ENCODE results near the gene TPRG1L. TPM values are rescaled to one million over a fixed set of nuclear protein-coding genes. Genes with fewer than 3 reads are reported as not detected.

TPRG1L gene
- total RNA-seq, 1 experiment from 2014 or later: 32.0 TPM

DNA sequence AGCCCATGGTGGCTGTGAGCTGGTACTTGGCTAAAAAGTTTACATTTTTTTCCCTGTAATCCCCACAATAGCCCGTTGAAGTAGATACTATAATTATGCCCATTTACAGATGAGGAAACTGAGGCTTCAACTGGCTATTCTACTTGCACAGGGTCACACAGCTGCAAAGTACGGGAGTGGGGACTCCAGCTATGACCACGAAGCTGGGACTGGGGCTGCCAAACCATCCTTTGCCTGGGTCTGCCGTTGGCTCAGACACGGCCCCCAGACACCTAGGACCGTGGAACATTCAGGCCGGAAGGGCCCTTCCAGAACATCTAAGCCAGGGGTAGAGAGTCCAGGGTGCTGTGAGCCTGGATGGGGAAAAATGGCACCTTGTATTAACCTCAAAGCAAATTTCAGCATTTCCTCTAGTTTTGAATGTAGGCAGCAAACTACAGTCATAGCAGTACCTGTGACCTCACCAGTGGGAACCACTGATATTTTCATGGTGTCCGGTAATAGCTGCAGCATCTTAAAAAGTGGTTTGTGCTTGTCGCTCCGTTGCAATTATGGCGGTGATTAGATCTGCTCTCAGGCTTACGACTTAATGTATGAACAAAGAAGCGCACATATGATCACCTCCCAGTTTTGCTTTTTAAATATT lies 31.8 kb downstream of the TPRG1L start:
- H3K27ac ChIP-seq (ENCODE audit: low read length): no peak overlapping the region
- H3K4me2 ChIP-seq (ENCODE audit: low read length): no peak overlapping the region
- POLR2A ChIA-PET (ENCODE audit: unreplicated experiment): no interaction called here
- H3K27me3 ChIP-seq (ENCODE audit: low read length): peaks cover 70% of the 10 kb centered on the region
- H3K36me3 ChIP-seq (ENCODE audit: low read depth, low read length): no peaks in the 10 kb centered on the region
- H3K79me2 ChIP-seq (ENCODE audit: low read length): no peaks in the 10 kb centered on the region
- H3K9ac ChIP-seq (ENCODE audit: low read length): no peak overlapping the region
- no peaks in the 10 kb centered on the region for H4K20me1 ChIP-seq (ENCODE audit: low read length)
- no peak overlapping the region for H2AFZ ChIP-seq (ENCODE audit: low read length)
- H3K9me3 ChIP-seq (ENCODE audit: low read length): no peaks in the 10 kb centered on the region
- BruUV-seq (replicated peaks): no TSS peak
- TF ChIP-seq, protein P1, sequence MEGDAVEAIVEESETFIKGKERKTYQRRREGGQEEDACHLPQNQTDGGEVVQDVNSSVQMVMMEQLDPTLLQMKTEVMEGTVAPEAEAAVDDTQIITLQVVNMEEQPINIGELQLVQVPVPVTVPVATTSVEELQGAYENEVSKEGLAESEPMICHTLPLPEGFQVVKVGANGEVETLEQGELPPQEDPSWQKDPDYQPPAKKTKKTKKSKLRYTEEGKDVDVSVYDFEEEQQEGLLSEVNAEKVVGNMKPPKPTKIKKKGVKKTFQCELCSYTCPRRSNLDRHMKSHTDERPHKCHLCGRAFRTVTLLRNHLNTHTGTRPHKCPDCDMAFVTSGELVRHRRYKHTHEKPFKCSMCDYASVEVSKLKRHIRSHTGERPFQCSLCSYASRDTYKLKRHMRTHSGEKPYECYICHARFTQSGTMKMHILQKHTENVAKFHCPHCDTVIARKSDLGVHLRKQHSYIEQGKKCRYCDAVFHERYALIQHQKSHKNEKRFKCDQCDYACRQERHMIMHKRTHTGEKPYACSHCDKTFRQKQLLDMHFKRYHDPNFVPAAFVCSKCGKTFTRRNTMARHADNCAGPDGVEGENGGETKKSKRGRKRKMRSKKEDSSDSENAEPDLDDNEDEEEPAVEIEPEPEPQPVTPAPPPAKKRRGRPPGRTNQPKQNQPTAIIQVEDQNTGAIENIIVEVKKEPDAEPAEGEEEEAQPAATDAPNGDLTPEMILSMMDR (conservative IDR thresholded peaks at IDR 0.05; ENCODE audit: low read depth, low read length): no peak
- no peak for TF ChIP-seq EZH2phosphoT487 (IDR thresholded peaks at IDR 0.05; ENCODE audit: borderline replicate concordance, low read length)
- no peak for TF ChIP-seq EZH2 (IDR thresholded peaks at IDR 0.05; ENCODE audit: low read length, unreplicated experiment)
- DNase-seq (no peak), ATAC-seq (no peak)
- H3F3A ChIP-seq (ENCODE audit: low read length, unreplicated experiment): no peaks in the 10 kb centered on the region
- no peaks in the 10 kb centered on the region for H3K9me2 ChIP-seq (replicated peaks; ENCODE audit: low read length)
- intact Hi-C loops (cut with micrococcal nuclease): no loop called here
- CTCF ChIA-PET: no interaction called here
- no peak overlapping the region for H3K4me3 ChIP-seq (ENCODE audit: low read length)
- H3K4me1 ChIP-seq (ENCODE audit: insufficient read depth, low read length): no peaks in the 10 kb centered on the region

DNA sequence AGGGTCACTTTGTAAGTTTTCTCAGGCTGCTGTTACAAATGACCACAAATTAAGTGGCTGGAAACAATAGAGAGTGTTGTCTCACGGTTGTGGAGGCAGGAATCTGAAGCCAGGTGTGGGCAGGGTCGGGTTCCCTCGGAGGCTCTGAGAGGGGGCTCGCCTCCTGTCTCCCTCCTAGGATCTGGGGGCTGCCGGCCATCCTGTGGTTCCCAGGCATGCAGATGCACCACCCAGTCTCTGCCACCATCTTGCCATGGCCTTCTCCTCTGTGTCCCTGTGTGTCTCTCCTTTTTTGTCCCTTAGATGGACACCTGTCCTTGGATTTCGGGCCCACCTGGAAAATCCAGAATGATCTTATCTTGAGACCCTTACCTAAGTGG lies 32.3 kb downstream of the TPRG1L start:
- H3F3A ChIP-seq (ENCODE audit: low read length, unreplicated experiment): no peaks in the 10 kb centered on the region
- intact Hi-C loops (cut with micrococcal nuclease): no loop called here
- no TSS peak for BruUV-seq (replicated peaks)
- H3K4me2 ChIP-seq (ENCODE audit: low read length): no peak overlapping the region
- no peaks in the 10 kb centered on the region for H3K36me3 ChIP-seq (ENCODE audit: low read depth, low read length)
- POLR2A ChIA-PET (ENCODE audit: unreplicated experiment): no interaction called here
- CTCF ChIA-PET: no interaction called here
- H2AFZ ChIP-seq (ENCODE audit: low read length): no peak overlapping the region
- H3K9me3 ChIP-seq (ENCODE audit: low read length): no peaks in the 10 kb centered on the region
- no peak overlapping the region for H3K4me3 ChIP-seq (ENCODE audit: low read length)
- no peaks in the 10 kb centered on the region for H3K79me2 ChIP-seq (ENCODE audit: low read length)
- DNase-seq: no peak
- H3K27me3 ChIP-seq (ENCODE audit: low read length): peaks cover 65% of the 10 kb centered on the region
- TF ChIP-seq, protein P1 (conservative IDR thresholded peaks at IDR 0.05; ENCODE audit: low read depth, low read length): no peak
- TF ChIP-seq EZH2 (IDR thresholded peaks at IDR 0.05; ENCODE audit: low read length, unreplicated experiment) (no peak), EZH2phosphoT487 (IDR thresholded peaks at IDR 0.05; ENCODE audit: borderline replicate concordance, low read length) (no peak)
- no peaks in the 10 kb centered on the region for H4K20me1 ChIP-seq (ENCODE audit: low read length)
- no peaks in the 10 kb centered on the region for H3K9me2 ChIP-seq (replicated peaks; ENCODE audit: low read length)
- no peak overlapping the region for H3K9ac ChIP-seq (ENCODE audit: low read length)
- ATAC-seq: no peak
- H3K4me1 ChIP-seq (ENCODE audit: insufficient read depth, low read length): no peaks in the 10 kb centered on the region
- H3K27ac ChIP-seq (ENCODE audit: low read length): no peak overlapping the region

DNA sequence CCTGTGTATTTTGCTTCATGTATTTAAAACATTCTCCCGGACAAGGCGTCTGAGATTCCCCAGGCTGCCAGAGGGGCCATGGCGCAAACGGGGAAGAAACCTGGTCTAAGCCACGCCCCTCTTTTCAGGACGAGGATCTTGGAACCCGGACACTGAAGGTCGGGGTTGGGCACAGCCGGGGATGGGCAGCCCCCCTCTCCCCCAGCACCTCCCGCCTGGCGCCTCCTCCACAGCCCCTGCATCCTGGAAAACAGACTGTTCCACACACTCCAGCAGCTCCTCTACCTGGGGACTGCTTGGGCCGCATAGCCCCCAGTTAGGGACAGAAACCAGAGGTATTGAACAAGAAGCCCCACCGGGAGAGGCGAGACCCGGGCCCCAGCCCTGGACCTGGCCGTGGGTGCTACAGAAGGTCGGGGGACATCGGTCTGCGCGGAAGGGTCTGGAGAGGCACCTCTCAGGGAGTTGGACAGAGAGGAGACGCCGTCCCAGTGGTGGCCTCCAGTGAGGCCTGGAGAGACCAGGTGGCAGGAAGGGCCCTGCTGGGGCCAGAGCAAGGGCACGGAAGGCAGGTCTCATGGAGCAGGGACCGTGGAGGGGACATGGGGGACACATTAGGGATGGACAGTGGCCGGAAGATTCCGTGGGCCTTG lies 32.9 kb downstream of the TPRG1L start:
- no peaks in the 10 kb centered on the region for H4K20me1 ChIP-seq (ENCODE audit: low read length)
- no peak overlapping the region for H3K4me3 ChIP-seq (ENCODE audit: low read length)
- H3K4me1 ChIP-seq (ENCODE audit: insufficient read depth, low read length): no peaks in the 10 kb centered on the region
- H3F3A ChIP-seq (ENCODE audit: low read length, unreplicated experiment): no peaks in the 10 kb centered on the region
- no TSS peak for BruUV-seq (replicated peaks)
- H3K36me3 ChIP-seq (ENCODE audit: low read depth, low read length): no peaks in the 10 kb centered on the region
- ATAC-seq (no peak), DNase-seq (no peak)
- no peaks in the 10 kb centered on the region for H3K9me3 ChIP-seq (ENCODE audit: low read length)
- no peaks in the 10 kb centered on the region for H3K9me2 ChIP-seq (replicated peaks; ENCODE audit: low read length)
- TF ChIP-seq EZH2 (IDR thresholded peaks at IDR 0.05; ENCODE audit: low read length, unreplicated experiment): no peak
- no peak for TF ChIP-seq EZH2phosphoT487 (IDR thresholded peaks at IDR 0.05; ENCODE audit: borderline replicate concordance, low read length)
- TF ChIP-seq, protein P1 (conservative IDR thresholded peaks at IDR 0.05; ENCODE audit: low read depth, low read length): no peak
- CTCF ChIA-PET: no interaction called here
- no peak overlapping the region for H3K4me2 ChIP-seq (ENCODE audit: low read length)
- no peaks in the 10 kb centered on the region for H3K79me2 ChIP-seq (ENCODE audit: low read length)
- POLR2A ChIA-PET (ENCODE audit: unreplicated experiment): no interaction called here
- no peak overlapping the region for H3K9ac ChIP-seq (ENCODE audit: low read length)
- no peak overlapping the region for H2AFZ ChIP-seq (ENCODE audit: low read length)
- intact Hi-C loops (cut with micrococcal nuclease): no loop called here
- H3K27ac ChIP-seq (ENCODE audit: low read length): no peak overlapping the region
- peaks cover 62% of the 10 kb centered on the region for H3K27me3 ChIP-seq (ENCODE audit: low read length)
